Stimulated activated CD4-positive, alpha-beta T cell treated with anti-CD3 and anti-CD28 coated beads, Interleukin-12 subunit alpha, Interleukin-12 subunit beta, amount 100 ng/mL, for 24 hours (primary cell): ENCODE measurements around the gene TSNAXIP1.

ENCODE experiments used
- DNase-seq, 2 experiments: peaks; one replicate each; pipeline ENCODE4 v3.0.0-alpha.2; 2020; ENCODE audit warnings: low read depth in 2 of 2

Gene TSNAXIP1

DNA sequence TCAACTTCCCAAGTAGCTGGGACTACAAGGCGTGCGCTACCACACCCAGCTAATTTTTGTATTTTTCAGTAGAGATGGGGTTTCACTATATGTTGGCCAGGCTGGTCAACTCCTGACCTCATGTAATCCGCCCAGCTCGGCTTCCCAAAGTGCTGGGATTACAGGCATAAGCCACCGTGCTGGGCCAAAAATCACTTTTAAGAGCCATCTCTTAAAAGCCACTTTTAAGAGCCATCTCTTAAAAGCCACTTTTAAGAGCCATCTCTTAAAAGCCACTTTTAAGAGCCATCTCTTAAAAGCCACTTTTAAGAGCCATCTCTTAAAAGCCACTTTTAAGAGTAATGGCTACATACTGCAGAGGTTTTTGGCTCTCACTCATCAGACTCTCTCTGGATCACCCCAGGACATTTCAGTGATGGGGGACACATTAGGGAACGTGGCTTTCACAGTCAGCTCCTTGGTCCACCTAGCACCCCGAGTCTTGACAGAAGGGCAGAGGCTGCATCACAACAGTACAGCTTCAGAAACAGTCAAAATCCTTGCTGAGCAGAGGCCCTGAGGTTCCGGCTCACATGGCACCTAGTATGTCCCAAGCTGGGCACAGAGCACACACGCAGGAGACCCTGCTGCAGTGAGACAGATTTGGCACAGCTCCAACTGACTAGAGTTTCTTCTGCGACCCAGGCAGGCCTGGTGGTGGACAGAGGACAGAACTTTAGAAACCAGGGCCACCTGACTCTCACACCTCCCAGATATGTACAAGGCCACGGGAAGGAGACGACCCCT is 23.9 kb upstream of the TSNAXIP1 start:
- no peak for DNase-seq

DNA sequence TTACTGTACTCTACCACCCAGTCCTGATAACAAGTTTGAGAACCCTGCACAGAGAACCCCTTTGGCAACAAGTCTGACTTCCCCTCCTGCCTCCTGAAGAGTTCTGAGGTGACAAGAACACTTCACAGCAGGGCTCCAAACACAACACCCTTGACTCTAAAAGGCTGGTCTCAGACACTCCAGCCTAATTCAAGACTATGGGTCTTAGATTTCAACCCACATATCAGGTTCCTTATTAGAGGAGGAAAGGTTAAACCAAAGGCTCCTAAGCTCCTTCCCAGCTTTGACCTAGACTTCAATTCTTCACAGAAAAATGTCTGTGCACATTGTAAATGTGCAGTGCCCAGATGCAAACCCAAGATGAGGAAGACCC is 23.4 kb upstream of the TSNAXIP1 start:
- DNase-seq = no peak

DNA sequence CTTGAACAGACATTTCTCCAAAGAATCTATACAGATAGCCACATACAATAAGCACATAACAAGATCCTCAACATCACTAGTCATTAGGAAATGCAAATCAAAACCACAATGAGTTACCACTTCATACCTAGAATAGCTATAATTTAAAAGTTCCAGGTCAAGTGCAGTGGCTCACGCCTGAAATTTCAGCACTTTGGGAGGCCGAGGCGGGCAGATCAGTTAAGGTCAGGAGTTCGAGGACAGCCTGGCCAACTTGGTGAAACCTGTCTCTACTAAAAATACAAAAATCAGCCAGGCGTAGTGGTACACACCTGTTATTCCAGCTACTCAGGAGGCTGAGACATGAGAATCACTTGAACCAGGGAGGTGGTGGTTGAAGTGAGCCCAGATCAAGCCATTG is 20.2 kb upstream of the TSNAXIP1 start:
- no peak for DNase-seq

DNA sequence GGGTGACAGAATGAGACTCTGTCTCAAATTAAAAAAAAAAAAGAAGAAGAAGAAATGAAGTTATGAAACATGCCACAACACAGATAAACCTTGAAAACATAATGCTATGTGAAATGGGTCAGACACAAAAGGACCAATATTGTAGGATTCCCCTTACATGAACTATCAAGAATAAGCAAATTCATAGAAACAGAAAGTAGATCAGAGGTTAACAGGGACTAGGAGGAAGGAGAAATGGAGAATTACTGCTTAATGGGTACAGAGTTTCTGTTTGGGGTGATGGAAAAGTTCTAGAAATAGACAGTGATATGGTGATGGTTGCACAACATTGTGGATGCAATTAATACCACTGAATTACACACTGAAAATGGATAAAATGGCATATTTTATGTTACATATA is 16.6 kb upstream of the TSNAXIP1 start:
- no peak for DNase-seq

DNA sequence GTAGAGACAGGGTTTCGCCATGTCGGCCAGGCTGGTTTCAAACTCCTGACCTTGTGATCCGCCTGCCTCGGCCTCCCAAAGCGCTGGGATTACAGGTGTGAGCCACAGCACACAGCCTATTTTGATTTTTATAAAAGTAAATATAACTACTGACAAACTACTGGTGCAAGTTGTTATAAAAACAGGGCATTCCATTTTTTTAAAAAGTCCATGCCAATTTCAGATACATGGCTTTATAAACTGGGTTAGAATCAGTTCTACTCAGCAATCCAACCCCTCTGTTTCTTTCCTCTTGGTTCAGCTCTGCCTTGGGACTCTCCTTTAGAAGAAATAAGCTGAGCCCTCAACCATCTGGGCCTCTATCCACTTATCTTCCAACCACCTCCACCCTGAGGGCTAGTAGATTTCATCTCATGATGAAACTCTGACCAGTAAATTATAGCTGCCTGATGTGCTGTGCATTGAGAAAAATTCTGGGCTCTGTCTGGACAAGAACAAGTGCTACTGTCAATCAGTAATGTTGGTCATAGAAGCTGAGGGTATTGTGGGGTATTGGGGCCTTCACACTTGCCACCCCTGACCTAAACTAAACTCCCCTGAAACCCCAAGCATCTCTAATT is 10.5 kb upstream of the TSNAXIP1 start:
- DNase-seq = no peak

DNA sequence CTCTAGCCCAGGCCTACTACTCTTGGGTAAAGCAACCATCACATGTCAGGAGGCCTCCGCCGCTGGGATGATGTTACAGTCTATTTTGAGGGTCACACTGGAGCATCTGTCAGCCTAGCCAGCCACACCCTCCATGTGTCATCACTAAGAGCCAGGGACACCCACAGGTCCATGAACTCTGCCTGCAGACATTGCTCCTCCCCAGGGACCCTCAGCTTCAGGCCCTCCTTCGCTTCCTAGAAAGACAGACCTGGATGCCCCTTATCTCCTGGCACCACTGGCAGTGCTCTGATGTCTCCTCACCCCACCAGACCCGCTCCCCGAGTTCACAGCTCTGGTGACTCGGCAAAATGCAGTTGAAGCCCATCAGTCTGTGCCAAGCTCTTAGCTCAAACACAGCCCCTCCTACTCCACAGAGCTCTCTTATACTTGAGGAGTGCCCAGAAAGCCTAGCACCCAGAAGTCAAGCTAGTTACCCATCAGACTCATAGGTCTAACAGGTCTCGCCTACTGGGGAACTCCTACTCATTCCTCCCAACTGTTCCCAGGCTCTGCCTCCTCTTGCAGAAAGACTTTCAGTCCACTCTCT is 6.3 kb upstream of the TSNAXIP1 start:
- no peak for DNase-seq

DNA sequence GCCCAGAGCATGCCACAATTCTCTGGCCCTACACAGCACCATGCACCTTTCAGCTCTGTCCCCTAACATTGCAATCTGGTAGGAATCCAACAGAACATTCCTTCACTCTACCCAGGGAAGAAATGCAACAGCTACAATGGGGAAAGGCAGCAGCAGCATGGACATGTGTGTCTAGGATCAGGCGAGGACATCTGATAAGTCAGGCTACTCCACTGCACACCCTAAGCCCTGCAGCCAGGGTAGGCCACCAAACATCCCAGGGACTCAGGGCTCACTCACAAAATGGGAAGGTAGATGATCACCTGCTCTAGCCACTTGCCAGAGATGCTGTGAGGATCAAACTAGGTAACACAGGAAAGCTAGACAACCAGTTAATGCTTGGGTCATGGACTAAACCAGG is 5.4 kb upstream of the TSNAXIP1 start:
- no peak for DNase-seq

DNA sequence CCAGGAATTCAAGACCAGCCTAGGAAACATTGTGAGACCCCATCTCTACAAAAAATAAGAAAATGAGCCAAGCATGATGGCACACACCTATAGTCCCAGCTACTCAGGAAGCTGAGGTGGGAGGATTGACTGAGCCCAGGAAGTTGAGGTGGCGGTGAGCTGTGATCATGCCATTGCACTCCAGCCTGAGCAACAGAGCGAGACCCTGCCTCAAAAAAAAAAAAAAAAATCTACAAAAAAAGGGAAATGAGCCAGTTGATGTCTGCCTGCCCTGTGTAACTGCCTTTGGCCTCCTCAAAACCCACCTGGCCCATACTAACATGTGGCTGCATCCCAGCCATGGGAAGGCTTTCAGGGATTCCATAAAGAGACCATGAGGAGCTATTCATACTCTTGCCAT is 4.8 kb upstream of the TSNAXIP1 start:
- DNase-seq = no peak

DNA sequence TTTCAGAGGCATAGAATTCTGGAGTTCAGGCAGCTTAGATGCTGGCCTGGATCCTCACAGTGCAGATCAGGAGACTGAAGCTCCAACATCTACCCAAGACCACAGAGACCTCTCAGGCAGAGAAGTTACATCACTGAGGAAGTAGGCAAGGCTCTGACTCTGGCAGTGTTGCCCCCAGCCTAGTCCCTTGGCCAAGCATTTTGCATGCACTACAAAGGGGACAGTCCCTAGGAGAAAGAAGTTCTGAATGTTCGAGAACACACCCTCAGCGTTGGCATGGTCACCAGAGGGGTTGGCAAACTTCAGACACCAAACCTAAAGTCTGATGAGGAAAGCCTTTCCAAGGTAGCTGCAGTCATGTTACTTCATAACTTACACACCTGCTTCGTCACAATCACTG is 2.8 kb upstream of the TSNAXIP1 start:
- DNase-seq = no peak

DNA sequence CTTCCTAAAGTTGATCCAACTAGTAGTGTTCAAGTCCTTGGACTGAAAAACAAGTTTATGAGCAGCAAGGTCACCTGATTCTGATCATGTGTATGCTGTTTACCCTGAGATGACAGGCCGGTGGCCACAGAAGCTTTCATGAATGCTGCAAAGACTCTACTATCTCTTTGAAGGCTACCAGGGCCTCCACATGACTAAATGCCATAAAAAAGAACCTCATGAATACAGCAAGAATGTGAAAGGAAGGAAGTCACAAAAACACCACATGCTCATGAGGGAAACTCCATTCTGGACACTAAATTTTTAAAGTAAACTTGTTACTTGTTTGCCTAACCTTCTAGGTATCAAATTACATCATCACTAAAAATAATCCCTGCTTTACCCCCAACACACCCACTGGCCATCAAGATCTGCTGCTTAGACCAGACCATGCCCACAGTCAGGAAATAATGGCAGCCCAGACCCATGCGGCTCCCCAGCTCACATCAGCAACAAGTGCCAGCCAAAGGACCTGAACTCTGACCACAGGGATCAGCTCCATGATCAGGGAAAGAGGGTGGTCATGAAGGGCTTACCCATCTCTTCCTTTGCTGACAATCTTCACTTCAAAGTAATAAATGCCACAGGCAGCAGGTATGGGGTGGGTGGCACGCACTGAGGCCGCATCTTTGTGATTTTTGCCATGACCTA is 1.7 kb upstream of the TSNAXIP1 start:
- DNase-seq = no peak

DNA sequence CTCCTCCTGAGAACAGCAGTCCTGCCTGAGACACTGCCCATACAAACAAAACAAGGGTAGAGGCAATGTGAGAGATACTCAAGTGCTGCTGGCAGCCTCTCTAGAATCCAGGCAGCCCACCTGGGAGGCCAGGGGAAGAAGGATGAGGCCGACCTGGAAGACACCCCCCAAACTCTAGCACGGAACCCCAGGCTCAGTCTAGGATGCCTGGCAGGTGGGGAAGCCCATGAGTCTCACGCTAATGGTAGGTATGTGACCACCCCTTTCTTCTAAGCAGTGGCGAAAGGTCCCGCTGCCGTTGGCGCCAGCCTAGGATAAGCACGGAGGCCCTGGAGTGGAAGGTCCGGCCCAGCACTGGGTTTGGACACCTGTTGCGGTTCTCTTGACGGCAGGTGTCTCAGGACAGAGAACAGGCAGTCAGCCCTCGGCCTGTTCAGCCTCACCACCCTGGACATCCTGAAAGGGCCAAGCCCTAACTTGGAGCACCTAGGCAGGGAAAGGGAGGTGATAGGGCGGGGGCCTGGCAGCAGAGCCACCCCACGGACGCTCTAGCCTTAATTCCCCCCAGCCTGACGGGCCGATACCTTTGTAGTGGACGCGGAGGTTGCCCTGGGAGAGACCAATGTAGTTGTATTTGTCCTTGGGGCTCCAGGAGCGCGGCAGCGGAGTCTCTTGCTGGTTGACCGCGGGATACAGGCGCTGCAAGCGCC is 816 bp upstream of the TSNAXIP1 start:
- no peak for DNase-seq

DNA sequence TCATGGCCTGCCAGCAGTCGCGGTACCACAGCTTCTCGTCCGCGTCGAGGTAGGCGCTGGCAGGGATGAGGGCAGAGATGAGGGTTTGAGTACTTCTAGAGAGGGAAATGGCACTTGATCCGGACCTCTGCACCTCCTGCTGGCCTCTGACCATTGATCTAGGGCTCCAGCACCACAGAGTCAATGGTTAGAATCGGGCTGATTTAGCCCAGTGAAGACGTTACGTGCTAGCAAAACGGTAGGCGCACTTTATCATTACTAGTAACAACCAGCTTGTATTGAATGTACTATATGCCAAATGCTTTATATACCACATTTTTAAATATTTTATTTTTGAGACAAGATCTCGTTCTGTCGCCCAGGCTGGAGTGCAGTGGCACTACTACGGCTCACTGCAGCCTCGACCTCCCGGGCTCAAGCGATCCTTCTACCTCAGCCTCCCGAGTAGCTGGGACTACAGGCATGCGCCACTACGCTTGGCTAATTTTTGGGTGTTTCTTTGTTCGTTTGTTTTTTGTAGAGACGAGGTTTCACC is 526 bp downstream of the TSNAXIP1 start:
- DNase-seq = no peak

DNA sequence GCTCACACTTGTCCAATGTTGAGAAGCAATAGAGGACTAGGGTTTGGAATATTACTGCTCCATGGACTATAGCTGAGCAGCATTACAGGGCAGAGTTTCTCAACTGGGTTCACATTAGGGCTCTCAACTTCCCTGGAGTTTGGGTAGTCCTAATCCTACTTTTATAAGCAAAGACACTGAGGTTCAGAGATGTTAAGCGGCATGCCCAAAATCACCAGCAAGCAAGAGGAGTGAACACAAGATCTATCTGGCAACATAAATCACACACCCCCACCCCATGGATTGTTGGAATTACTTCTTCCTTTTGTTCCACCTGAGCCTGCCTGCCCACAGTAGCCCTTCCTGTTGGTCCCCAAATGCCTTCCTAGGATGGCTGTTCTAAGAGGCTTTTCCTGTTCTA is 5.2 kb downstream of the TSNAXIP1 start:
- DNase-seq = no peak

DNA sequence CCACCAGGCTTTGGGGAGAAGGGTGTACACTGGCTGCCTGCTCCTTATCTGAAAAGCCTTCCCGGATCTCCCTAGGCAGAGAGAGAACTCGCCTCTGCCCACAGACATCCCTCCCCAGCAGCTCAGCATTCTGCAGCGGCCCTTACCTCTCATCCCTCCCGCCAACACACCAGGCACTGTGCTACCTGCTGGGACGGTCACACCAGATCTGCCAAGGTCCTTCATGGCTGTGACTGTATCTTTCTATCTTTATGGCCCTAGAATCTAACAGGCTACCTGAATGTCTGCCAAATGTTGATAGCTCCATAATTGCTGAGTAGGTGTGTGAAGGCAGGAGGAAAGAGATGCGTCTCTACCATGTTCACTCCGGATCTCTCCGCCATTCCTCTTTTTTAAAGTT is 7.9 kb downstream of the TSNAXIP1 start:
- DNase-seq = no peak

DNA sequence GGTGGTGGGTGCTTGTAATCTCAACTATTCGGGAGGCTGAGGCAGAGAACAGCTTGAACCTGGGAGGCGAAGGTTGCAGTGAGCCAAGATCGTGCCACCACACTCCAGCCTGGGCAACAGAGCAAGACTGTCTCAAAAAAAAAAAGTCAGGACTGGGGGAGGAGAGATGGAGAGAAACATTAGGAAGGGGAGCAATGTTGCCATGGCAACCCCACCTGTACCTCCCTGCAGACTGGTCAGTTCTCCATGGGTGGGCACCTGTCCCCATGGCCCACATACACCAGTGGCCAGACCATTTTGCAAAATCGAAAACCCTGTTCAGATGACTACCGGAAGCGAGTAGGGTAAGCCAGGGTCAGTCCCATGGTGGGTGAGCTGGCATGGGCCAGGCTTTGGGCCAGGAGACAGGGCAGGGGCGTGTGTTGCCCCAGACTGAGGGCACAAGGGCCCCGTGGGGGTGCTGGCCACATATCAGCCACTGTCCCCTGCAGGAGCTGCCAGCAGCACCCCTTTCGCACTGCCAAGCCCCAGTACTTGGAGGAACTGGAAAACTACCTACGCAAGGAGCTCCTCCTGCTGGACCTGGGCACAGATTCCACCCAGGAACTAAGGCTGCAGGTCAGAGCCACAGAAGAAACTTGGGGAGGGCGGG is 14.0 kb downstream of the TSNAXIP1 start:
- DNase-seq = no peak

DNA sequence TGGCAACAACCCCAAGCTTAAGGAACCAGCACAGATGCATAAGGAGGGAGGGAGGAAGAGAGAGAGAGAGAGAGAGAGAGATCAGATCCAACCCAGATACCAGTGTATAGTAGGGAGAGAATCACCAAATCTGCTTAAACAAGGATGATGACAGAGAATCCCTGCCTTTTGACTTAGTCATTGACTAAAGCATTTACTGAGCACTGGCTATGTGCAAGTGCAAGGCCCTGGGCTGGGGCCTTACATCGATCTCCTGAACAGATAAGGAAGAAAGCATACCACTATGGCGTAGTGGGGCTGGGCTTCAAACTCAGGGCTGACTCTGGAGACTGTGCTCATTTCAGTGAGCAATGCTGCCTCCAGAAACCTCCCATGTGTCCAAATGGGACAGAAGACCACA is 15.8 kb downstream of the TSNAXIP1 start:
- no peak for DNase-seq

DNA sequence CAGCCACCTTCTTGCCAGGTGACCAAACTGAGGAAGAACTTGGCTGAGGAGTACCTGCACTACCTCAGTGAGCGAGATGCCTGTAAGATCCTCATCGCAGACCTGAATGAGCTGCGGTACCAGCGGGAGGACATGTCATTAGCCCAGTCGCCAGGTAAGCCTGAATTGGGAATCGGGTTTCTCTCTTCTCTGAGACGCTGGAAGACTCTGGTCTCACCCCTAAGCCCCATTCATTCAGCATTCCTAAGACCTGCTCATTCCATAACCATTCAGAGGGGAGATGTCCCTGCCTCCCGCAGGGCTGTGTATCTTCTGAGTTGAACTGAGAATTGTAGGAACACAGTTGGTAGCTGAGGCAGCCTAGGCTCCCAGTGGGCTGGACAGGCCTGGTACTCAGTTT is 18.4 kb downstream of the TSNAXIP1 start:
- DNase-seq = no peak

DNA sequence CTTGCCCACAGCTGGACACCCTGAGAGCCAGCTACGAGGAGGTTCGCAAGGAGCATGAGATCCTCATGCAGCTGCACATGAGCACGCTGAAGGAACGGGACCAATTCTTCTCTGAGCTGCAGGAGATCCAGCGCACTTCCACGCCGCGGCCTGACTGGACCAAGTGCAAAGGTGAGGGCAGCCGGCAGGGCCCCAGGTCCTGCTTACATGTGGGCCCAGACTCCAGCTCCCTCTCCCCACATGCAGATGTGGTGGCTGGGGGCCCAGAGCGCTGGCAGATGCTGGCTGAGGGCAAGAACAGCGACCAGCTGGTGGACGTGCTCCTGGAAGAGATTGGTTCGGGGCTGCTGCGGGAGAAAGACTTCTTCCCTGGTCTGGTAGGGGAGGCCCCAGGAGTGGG is 19.2 kb downstream of the TSNAXIP1 start:
- no peak for DNase-seq

DNA sequence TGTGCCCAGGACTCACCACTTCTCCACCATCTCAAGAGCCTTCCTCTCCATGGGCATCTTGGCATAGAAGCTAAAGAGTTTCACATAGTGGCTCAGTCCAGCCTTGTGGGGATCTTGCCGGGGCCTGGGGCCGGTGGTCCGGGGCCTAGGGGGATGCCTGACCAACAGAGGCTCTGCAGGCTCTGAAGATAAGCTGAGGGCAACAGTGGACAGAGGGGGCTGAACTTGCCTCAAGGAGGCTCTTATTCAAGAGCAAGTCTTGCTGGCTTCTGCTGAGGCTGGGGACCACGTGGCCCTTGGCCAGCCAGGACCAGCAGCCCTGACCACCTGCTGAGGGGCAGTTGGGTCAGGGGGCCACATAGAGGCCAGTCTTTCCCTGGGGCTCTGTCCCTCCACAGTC is 22.0 kb downstream of the TSNAXIP1 start:
- DNase-seq = no peak

DNA sequence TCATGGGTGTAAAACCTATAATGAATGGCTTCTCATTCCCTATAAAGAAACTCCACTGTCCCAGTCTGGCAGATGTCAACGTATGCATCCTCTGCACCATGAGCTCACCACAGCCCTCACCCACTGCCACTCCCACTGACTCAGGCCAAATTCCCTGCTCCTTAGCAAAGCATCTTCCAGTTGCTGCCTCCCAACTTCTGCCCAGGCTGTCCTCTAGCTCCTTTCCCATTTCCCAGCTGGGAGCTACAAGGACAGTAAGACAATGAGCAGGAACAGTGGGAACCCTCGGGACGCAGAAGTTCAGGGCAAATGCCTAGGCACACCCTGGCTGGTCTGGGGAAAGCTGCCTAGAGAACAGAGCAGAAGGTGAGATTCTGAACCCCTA is 26.3 kb downstream of the TSNAXIP1 start:
- no peak for DNase-seq
